GM12878 (cell line): ENCODE results near the gene FIGLA. TPM values are rescaled to one million over a fixed set of nuclear protein-coding genes. Genes with fewer than 3 reads are reported as not detected.

Experiments
- ATAC-seq: fragments of 200-7000 bp; cut with Tn5 transposase; 3 replicates; pipeline ENCODE4 v1.9.1; 2020; ENCODE audit warnings: mild to moderate bottlenecking, moderate library complexity
- BruUV-seq: library from RNA; stranded (reverse); fragments of 400-500 nt; replicated peaks from 2 replicates; lab custom pipeline; 2021; lab: Mats Ljungman, UMichigan
- CTCF ChIA-PET: fragments of 300-600 bp; sonication (Branson Sonifier 250); formaldehyde crosslinking; extraction: SDS; loops from one replicate; lab custom pipeline; 2021; ENCODE audit warnings: inconsistent platforms; lab: Yijun Ruan, JAX
- POLR2A ChIA-PET: fragments of 350-600 bp; formaldehyde crosslinking; extraction: SDS; loops from one replicate; lab custom pipeline; 2021; ENCODE audit warnings: inconsistent platforms; lab: Charles Lee
- RAD21 ChIA-PET: fragments of 300-600 bp; sonication (Branson Sonifier 250); formaldehyde crosslinking; loops from one replicate; lab custom pipeline; 2023; ENCODE audit warnings: antibody characterized with exemption; ENCODE audit not compliant: unreplicated experiment; lab: Charles Lee
- SMC1A ChIA-PET: fragments of 300-600 bp; sonication (Branson Sonifier 250); formaldehyde crosslinking; loops from one replicate; lab custom pipeline; 2023; ENCODE audit not compliant: unreplicated experiment, uncharacterized antibody; lab: Charles Lee
- DNase-seq: peaks from one replicate; pipeline ENCODE4 v3.0.0-alpha.2; 2011; ENCODE audit warnings: low read depth, low spot score
- FAIRE-seq: peaks from 3 replicates; lab custom pipeline; 2011; peaks lifted over from hg19 to GRCh38; lab: Jason Lieb, UNC
- H2AFZ ChIP-seq: 2 replicates; pipeline ENCODE4 v1.6.0; 2011; ENCODE audit warnings: low read depth, low read length, control low read depth; ENCODE audit not compliant: control insufficient read depth
- H3K27ac ChIP-seq: 2 replicates; pipeline ENCODE4 v1.5.1; 2011; ENCODE audit warnings: control low read depth; ENCODE audit not compliant: control insufficient read depth, insufficient read depth
- H3K27me3 ChIP-seq, 2 experiments: replicated peaks in 1 of 2; 2 replicates each; pipeline versions ENCODE4 v1.6.0 to v1.6.1; 2011; ENCODE audit warnings: low read length in 1 of 2; ENCODE audit not compliant: control insufficient read depth in 2 of 2, insufficient read depth in 2 of 2
- H3K36me3 ChIP-seq, 2 experiments: 2 replicates each; pipeline ENCODE4 v1.5.1; 2011; ENCODE audit warnings: low read length in 1 of 2; ENCODE audit not compliant: control insufficient read depth in 2 of 2, insufficient read depth in 2 of 2
- H3K4me1 ChIP-seq: 2 replicates; pipeline ENCODE4 v1.6.1; 2011; ENCODE audit warnings: mild to moderate bottlenecking, low read length, moderate library complexity, mixed read lengths; ENCODE audit not compliant: control insufficient read depth, insufficient read depth
- H3K4me2 ChIP-seq: 2 replicates; pipeline ENCODE4 v1.6.0; 2011; ENCODE audit warnings: control low read depth; ENCODE audit not compliant: control insufficient read depth, insufficient read depth
- H3K4me3 ChIP-seq: fragments of 200-600 bp; sonication (generic); 2 replicates; pipeline ENCODE4 v1.5.1; 2016
- H3K79me2 ChIP-seq: 2 replicates; pipeline ENCODE4 v1.6.0; 2011; ENCODE audit warnings: low read length; ENCODE audit not compliant: control insufficient read depth, insufficient read depth
- H3K9ac ChIP-seq: 2 replicates; pipeline ENCODE4 v1.8.0; 2011; ENCODE audit warnings: low read length, control low read depth, mixed read lengths; ENCODE audit not compliant: control insufficient read depth, insufficient read depth
- H3K9me3 ChIP-seq: replicated peaks from 3 replicates; pipeline ENCODE4 v1.5.1; 2011; ENCODE audit warnings: mild to moderate bottlenecking, low read length; ENCODE audit not compliant: control insufficient read depth, insufficient read depth
- H4K20me1 ChIP-seq: 2 replicates; pipeline ENCODE4 v1.6.0; 2011; ENCODE audit not compliant: control insufficient read depth, insufficient read depth
- BCL11A ChIP-seq: IDR thresholded peaks from 2 replicates; pipeline ENCODE4 v1.6.1; 2011; ENCODE audit warnings: low read depth, low read length
- ELK1 ChIP-seq: IDR thresholded peaks from 2 replicates; pipeline ENCODE4 v1.6.1; 2012; ENCODE audit warnings: low read depth, low read length, improper control_type of control experiment
- JUNB ChIP-seq: IDR thresholded peaks from 2 replicates; pipeline ENCODE4 v1.6.1; 2016; ENCODE audit warnings: antibody characterized with exemption, mild to moderate bottlenecking
- JUND ChIP-seq: IDR thresholded peaks from 2 replicates; pipeline ENCODE4 v1.6.1; 2012; ENCODE audit warnings: low read depth, mild to moderate bottlenecking, low read length, improper control_type of control experiment, moderate library complexity
- NBN ChIP-seq: fragments of 450-650 bp; IDR thresholded peaks from 2 replicates; pipeline ENCODE4 v1.6.1; 2016
- PKNOX1 ChIP-seq: fragments of 450-650 bp; IDR thresholded peaks from 2 replicates; pipeline ENCODE4 v1.6.1; 2016; ENCODE audit warnings: mild to moderate bottlenecking
- TCF12 ChIP-seq: IDR thresholded peaks from 2 replicates; pipeline ENCODE4 v1.6.1; 2011; ENCODE audit warnings: low read depth, mild to moderate bottlenecking, low read length
- ZBTB11 ChIP-seq: fragments of 450-650 bp; formaldehyde crosslinking; IDR thresholded peaks from 2 replicates; pipeline ENCODE4 v1.5.0; 2022; ENCODE audit warnings: mild to moderate bottlenecking, missing genetic modification characterization
- ZZZ3 ChIP-seq: IDR thresholded peaks from 2 replicates; pipeline ENCODE4 v1.6.1; 2011; ENCODE audit warnings: low read depth; ENCODE audit not compliant: control insufficient read depth, insufficient read length
- WGBS: methylation state at CpG from one replicate; pipeline ENCODE4 v1.1.6; 2016; ENCODE audit warnings: low lambda C conversion rate; ENCODE audit not compliant: insufficient replicate concordance, insufficient coverage; ENCODE audit errors: missing lambda C conversion rate; 5-methylcytosine and 5-hydroxymethylcytosine counted together
- in situ Hi-C: fragments of 300-500 bp; cut with MboI; formaldehyde crosslinking; loops from 9 replicates; pipeline ENCODE4 v1.14.3; 2018; ENCODE audit warnings: mixed read lengths
- intact Hi-C: fragments of 100-400 bp; cut with micrococcal nuclease; formaldehyde crosslinking; loops from one replicate; pipeline ENCODE4 v1.14.2; 2022; ENCODE audit not compliant: unreplicated experiment
- polyA plus RNA-seq, 11 experiments: library from polyadenylated mRNA; depleted of rRNA in 4 of 11; unstranded in 6 of 11; stranded (reverse) in 5 of 11; fragments of >200 nt; fragmentation: Nextera tagmentation in 4 of 11; fragmentation: Illumina TruSeq in 1 of 11; extraction: Ambion mirVana in 4 of 11; extraction: Trizol in 1 of 11; gene quantifications; 1 replicate in 1 of 11; 2 replicates in 10 of 11; pipeline versions ENCODE4 v1.2.1 to v1.2.3, GENCODE V29; 2011 to 2016; ENCODE audit warnings: inconsistent platforms in 2 of 11, missing spikeins in 2 of 11, low read depth in 1 of 11
- total RNA-seq, 4 experiments: library from RNA; depleted of rRNA in 3 of 4; stranded (reverse); fragments of >200 nt in 3 of 4; fragmentation: Illumina TruSeq in 1 of 4; extraction: Trizol in 1 of 4; gene quantifications; 2 replicates each; pipeline versions ENCODE4 v1.2.1 to v1.2.3, GENCODE V29; 2013 to 2021

FIGLA gene
- total and polyA plus RNA-seq, 10 of the 15 experiments (the other 5 are each of a cell fraction or from before 2014, with no cell fraction given): not detected

- no peak for ATAC-seq
- Histone ChIP-seq H3K9ac (no peak overlapping the region), H3K36me3 (no peaks in the 10 kb centered on the region), H3K27ac (no peak overlapping the region), H3K27me3 (no peaks in the 10 kb centered on the region), H3K4me1 (no peaks in the 10 kb centered on the region), H3K79me2 (no peaks in the 10 kb centered on the region), H3K4me3 (no peak overlapping the region)
- SMC1A ChIA-PET: no interaction called here
- in situ Hi-C loops: no loop called here
- DNase-seq: no peak
- TF ChIP-seq NBN (no peak), BCL11A (no peak)
- TF ChIP-seq, all 136 proteins: peak for 0
- H4K20me1 ChIP-seq: no peaks in the 10 kb centered on the region
- ChIA-PET RAD21 (no interaction called here), CTCF (no interaction called here), POLR2A (no interaction called here)
- H3K9me3 ChIP-seq: no peaks in the 10 kb centered on the region
- no TSS peak for BruUV-seq
- intact Hi-C loops: no loop called here
- no peak for FAIRE-seq
- WGBS: 24% methylated on average over 7 of the region's 7 CpGs
- no peak overlapping the region for H2AFZ ChIP-seq
- no peak overlapping the region for H3K4me2 ChIP-seq
Measured at GRCh38 chr2:70733646-70734180, 56.7 kb downstream of the FIGLA start.

GRCh38 chr2:70732766-70733645 is 57.4 kb downstream of the FIGLA start:
- BruUV-seq: no TSS peak
- Histone ChIP-seq H3K4me3 (no peak overlapping the region), H3K79me2 (no peaks in the 10 kb centered on the region), H3K4me2 (no peak overlapping the region), H2AFZ (no peak overlapping the region), H3K27ac (no peak overlapping the region), H3K27me3 (no peaks in the 10 kb centered on the region), H3K9ac (no peak overlapping the region), H3K9me3 (no peaks in the 10 kb centered on the region), H4K20me1 (no peaks in the 10 kb centered on the region), H3K36me3 (no peaks in the 10 kb centered on the region), H3K4me1 (no peaks in the 10 kb centered on the region)
- ChIA-PET CTCF (no interaction called here), POLR2A (no interaction called here), RAD21 (no interaction called here), SMC1A (no interaction called here)
- DNase-seq (no peak), ATAC-seq (no peak), FAIRE-seq (no peak)
- no peak for TF ChIP-seq JUNB
- TF ChIP-seq ELK1: no peak
- TF ChIP-seq ZZZ3: no peak
- TF ChIP-seq ZBTB11 (CRISPR knock-in tag): no peak
- TF ChIP-seq JUND: no peak
- no peak for TF ChIP-seq TCF12
- no peak for TF ChIP-seq PKNOX1
- intact Hi-C loops (no loop called here), in situ Hi-C loops (no loop called here)
- WGBS: 19% methylated on average over 6 of the region's 6 CpGs
